Activated T-helper 9 cell treated with anti-CD3 and anti-CD28 coated beads, Interleukin-2, amount 50 U/mL, for 16 hours (primary cell): Measurements from ENCODE around the gene SSU72.
"Not testable (repeated sequence)": the region's sequence is repeated elsewhere in the genome, so short reads cannot be mapped to it uniquely, and the experiment has no call there.

Experiments used
- DNase-seq: peaks from one replicate; pipeline ENCODE4 v3.0.0-alpha.2; 2020; ENCODE audit warnings: low read depth

SSU72 gene

DNA sequence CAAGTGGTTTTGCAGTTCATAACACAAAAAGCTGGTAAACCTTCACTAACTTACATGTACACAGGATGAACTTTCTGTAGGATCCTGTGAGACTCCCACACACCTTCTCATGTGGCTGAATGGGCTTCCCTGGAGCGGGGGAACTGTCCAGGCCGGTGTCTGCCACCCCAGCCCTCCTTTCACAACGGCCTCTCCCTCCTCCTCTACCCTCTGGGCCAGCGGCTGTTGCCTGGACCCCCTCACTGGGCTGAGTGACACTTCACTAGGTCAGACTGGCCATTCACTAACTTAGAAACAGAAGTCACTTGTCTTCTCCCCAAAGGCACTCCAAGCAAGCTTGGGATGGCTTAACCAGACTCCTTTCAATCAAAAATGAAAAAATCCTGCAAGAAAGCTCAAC lies 16.1 kb downstream of the SSU72 start:
- DNase-seq, result no peak

DNA sequence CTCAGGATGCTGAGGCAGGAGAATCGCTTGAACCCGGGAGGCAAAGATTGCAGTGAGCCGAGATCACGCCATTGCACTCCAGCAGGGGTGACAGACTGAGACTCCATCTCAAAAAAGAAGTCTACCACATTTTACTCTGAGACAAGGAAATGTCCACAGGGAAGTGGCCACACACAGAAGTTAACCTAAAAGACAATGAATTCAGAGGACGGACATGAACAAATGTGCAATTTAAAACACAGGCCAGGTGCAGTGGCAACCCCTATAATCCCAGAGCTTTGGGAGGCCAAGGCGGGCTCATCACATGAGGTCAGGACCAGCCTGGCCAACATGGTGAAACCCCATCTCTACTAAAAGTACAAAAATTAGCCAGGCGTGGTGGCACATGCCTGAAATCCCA lies 17.0 kb downstream of the SSU72 start:
- DNase-seq, result not testable (repeated sequence)

DNA sequence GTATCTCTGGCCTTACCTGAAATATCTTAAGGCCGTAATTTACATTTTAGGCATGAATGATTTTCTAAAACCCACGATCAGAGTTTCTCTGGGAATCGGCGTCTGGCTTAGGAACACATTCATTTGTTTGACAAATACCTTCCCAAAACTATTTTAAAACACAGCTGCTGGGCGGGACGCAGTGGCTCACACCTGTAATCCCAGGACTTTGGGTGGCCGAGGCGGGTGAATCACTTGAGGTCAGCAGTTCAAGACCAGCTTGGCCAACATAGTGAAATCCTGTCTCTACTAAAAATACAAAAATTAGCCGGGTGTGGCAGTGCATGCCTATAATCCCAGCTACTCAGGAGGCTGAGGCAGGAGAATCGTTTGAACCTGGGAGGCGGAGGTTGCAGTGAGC lies 17.7 kb downstream of the SSU72 start:
- DNase-seq, result not testable (repeated sequence)

DNA sequence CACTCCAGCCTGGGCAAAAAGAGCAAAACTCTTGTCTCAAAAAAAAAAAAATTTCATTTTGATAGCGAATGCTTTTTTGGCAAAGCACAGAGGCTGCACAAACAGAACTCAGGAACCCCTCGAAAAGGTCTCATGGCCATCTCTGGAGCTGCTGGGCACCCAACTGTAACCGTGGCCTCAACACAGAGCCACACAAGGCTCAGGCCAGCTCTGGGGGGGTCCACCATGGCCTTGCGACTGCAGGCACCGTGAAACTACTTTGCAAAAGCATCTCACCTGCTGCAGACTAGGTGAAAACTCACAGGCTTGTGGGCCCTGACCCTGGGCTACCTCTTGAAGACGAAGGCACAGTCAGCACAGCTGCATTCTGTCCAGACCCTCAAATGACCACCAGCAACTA lies 18.2 kb downstream of the SSU72 start:
- DNase-seq, result no peak

DNA sequence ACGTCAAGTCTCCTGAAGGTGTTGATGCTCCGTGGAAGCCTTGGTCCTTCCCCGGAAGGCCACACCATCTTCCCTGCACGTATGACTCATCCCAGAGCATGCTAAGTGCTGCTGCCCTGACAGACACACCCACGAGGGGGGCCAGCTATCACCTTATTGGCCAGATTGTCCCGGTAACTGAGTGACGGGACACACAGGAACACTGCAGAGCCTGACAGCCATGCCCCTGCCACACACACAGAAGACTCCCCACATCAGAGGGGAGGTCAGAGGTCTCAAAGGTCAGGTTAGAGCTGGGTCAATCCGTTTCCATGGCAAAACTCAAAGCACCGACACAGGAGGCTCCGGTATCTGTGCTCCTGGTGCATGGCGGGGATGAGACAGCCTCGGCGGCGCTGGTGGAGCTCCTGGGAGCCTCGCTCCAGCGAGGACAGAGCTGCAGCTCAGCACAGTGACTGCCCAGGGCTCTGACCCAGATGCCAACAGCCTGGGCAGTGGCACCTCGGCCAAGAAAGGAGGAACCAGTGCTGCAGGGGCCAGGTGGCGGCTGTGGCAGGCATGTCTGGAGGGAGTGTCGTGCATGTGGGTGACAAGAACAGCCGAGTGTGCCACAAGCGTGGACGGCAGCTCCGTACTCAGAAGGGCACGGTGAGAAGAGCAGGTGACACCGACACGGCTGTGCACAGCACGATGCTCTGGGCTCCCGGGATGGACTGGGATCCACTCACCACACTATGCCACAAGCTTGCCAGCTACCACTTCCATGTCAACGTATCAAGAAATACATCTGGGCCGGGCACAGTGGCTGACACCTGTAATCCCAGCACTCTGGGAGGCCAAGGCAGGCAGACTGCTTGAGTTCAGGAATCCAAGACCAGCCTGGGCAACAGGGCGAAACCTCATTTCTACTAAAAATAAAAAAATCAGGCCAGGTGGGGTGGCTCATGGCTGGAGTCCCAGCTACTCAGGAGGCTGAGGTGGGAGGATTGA lies 19.4 kb downstream of the SSU72 start:
- no peak for DNase-seq

DNA sequence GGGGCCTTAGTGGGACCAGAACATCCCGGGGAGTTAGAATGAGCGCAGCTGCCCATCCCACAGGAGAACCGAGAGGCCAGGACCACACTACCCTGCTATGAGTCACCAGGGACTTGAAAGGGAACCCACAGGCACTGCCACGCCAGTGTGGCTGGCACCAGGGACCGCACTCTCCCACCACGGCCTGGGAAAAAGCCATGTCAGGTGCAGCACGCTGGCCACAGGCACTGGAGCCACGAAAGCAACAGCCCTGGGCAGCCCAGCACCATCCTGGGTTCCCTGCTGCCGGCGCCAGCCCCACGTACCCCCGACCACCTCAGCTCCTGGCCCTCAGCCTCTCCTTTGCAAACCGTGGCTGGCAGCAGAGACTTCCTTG lies 20.1 kb downstream of the SSU72 start:
- DNase-seq, result no peak

DNA sequence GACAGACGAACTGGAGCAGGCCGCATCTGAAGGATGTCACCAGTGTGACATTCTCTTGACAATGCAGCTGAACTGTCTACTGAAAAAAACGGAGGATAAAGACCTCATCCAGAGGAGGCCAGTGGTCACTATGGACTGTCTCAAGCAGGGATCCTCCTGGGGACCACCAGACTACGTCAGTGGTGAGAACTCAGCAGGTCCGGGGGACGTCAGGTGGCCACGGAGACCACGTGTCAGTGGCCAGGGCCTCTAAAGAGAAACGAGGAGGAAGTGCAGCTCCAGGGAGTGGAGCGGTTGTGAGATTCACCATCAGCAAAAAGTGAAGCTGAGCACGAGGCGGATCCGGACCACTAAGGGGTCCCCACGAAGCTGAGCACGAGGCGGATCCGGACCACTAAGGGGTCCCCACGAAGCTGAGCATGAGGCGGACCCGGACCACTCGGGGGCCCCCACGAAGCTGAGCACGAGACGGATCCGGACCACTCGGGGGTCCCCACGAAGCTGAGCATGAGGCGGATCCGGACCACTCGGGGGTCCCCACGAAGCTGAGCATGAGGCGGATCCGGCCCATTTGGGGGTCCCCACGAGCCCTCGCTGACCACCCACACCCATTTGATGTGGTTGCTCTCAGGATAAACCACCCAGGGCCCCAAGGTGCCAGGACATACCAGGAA lies 20.7 kb downstream of the SSU72 start:
- no peak for DNase-seq

DNA sequence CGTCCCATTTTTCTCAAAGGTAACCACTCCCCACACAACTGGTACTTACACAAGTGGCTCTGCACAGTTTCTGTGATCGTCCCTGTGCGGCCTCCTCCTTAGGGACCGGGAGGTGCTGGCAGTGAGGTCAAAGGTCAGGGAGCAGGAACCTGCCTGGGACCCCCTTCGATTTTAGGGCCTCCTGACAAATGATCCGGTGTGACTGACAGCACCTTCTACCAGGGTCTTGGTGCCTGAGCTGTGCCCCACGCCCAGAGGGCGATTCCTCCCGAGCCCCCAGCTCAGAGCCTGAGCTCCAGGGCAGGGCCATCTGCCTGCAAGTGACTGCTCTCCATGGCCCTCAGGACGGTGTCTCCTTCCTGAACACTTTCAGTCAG lies 22.4 kb downstream of the SSU72 start:
- DNase-seq, result no peak

DNA sequence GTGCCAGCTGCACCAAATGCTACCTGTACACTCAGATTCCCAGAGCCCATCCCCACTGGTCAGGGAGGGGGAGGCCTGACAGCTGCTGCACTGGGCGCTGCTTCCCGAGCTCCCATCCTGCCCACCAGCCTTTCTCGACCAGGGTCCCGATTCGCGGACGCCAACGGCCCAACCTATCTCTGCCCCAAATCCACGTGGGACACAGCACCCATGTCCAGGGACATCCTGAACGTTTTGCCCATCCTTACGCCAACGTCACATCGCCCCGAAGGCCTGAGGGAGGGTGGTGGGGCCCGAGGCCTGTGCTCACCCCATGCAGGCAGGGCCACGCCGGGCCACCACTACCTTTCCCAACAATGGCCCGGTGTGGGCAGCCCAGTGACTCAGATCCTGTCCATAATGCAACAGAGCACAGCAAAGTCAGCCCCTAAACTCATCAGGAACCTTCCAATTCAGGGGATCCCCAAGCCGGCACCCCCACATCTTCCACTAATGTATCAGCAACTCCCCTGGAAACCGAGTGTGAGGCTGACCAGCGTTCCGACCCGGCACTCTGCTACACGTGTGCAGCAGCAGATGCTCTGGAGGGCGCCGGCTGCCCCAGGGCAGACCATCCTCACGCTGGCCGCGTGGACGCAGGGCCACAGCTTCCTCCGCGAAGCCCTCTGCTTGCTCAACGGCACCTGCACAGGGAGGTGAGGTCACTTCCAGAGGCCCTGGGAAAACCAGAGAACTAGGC lies 23.0 kb downstream of the SSU72 start:
- DNase-seq, result no peak

DNA sequence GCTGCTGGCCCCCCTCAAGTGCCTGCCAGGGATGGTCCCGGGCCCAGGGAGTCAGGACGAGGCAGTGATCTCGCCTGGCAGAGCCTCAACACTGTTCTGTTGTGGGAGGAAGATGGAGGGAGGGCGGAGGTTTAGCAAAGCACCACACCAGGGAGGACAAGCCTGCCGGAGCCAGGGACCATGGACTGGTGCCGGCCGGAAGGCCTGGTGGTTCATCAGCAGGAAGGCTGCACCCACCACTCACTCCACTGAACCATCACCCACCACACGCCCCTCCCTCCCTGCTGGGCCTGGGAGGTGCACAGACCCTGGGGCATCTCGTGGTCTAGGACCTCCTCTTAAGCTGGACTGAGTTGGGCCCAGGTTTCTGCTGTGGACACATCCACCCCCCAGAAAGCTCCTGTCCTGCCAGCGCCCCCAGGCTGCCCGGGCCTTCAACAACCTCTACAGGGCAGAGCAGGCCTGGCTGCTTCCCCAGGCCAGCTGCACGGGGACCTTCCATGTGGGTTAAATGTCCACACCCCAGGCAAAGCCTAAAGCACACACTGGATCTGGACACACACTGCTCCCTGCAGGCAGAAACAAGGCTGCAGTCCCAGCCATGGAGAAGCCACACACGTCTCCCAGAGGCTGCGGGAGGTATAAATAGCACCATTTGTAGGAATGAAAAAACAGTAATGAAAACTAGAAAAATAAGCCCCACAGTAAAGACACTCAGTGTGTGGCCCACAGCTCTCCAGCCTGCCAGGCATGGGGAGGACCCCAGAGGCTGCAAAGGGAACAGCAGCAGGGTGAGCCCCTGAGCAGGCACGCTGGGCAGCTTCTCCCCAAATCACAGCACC lies 23.9 kb downstream of the SSU72 start:
- no peak for DNase-seq

DNA sequence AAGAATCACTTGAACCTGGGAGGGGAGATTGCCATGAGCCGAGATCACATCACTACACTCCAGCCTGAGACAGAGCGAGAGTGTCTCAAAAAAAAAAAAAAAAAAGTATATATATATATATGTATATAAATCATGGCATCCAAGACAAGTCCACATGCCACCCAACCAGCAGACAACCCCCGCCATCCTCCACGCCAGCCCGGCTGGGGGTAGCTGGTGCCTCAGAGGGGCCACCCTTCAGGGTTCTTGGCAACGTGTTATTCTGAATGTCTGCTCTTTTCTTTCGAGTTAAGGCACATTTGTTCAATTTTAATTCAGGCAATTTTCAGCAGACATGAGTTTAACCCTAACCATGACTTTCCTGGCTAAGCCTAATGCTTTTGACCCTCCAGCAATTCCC lies 24.6 kb downstream of the SSU72 start:
- no peak for DNase-seq

DNA sequence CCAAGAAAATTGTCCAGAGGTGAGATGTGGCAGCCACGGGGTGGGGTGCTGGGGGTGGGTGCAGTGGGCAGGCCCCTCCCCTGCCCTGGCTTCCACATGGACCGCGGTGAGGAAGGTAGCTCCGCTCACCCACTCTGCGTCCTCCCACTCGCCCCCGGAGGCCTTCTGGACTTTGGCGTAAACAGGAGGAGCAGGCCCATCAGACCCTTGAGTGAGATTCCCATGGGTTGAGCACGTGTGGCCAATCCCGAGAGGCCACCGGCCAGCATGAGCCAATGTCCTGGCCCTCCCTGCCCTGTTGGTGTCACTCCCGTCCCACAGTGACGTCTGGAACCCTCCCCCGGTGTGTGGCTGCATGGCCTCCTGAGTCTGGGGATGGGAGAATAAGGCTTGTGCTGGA lies 26.1 kb downstream of the SSU72 start:
- DNase-seq, result no peak

DNA sequence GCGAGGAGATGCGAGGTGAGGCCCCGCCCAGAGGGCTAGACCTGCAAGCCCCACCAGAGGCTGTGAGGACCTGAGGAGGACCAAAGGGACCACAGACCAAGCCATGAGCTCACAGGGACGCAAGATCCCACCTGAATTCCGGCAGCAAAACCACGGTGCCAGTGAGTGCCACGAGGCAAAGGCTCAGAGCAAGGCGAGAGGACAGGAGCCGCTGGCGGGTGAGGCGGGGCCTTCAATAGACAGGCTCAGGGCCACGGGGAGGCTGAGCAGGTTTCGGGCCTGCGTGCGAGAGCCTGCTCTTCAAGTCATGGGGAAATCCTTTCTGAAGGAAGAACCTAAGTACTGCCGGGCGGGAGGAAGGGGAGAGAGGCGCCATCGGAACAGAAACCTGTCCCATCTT lies 27.2 kb downstream of the SSU72 start:
- DNase-seq, result no peak

DNA sequence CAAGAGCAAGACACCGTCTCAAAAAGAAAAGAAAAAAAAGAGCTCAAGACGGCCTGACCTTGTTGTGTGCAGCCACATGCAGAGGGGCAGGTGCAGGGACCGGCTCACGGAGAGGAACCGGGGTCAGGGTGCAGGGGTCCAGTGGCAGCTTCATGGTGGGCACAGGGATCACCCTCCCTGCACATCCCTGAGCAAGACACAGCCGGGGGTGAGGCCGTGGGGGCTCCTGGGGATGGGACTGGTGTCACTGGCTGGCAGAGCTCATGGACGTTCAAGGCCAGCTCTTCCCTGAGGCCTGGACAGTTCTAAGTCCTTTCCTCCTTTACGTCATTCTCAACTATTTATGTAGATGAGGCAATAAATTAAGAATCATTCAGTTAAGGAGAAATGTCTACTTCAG lies 27.7 kb downstream of the SSU72 start:
- no peak for DNase-seq

DNA sequence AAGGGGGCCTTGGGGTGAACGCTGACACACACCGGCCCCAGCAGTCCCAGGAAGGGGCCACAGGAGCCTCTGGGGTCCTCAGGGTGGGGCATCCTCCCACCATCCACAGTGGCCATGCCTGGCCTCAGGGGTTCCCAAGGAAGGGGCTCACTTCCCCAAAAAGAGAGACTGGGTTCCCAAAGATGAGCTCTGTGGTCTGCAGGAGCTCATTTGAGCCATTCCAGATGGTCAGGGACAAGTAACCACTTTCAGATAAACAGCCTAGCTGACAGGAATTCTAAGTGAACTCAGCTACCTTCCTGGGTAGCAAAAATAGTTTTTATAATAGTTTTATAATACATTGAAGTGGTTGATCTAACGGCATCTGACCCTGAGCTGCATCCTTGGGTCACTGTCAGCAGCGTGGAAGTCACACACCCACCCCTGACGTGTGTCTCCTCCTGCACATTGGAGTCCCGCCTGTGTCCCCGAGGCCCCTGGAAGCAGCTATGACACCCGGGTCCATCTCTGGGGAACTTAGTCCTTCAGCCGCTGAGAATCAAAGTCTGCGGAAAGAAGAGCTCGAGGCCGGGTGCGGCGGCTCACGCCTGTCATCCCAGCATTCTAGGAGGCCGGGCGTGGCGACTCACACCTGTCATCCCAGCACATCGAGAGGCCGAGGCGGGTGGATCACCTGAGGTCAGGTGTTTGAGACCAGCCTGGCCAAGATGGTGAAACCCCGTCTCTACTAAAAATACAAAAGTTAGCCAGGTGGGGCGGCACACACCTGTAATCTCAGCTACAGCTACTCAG lies 28.5 kb downstream of the SSU72 start:
- no peak for DNase-seq

DNA sequence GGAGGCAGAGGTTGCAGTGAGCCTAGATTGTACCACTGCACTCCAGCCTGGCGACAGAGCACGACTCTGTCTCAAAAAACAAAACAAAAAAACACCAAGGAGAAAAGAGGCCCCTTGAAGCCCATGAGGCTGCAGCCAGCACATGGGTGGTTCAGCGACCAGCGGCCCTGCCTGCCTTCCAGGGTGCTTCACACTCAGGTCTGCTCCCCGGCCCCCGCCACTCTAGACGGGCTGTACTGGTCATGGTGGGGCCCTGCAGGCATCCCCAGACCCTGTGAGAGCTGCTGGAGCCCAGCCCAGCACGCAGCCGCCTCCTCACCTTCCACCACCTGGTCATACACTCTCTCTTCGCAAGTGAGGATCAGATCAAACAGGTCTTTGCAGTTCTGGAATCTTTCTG lies 30.1 kb downstream of the SSU72 start:
- DNase-seq, result no peak

DNA sequence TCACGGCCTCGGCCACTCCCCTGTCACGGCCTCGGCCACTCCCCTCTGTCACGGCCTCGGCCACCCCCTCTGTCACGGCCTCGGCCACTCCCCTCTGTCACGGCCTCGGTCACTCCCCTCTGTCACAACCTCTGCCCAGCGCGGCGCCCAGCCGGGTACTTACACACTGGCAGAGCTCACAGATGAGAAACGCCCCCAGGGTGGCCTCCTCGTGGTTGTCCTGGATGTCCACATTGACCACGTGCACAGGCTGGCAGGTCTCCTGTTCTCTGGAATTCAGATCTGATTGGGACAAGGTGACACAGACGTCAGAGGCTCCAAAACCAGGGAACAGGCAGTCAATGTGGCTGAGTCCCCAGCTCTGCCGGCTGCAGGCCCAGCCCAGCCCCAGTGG lies 31.0 kb downstream of the SSU72 start:
- no peak for DNase-seq

DNA sequence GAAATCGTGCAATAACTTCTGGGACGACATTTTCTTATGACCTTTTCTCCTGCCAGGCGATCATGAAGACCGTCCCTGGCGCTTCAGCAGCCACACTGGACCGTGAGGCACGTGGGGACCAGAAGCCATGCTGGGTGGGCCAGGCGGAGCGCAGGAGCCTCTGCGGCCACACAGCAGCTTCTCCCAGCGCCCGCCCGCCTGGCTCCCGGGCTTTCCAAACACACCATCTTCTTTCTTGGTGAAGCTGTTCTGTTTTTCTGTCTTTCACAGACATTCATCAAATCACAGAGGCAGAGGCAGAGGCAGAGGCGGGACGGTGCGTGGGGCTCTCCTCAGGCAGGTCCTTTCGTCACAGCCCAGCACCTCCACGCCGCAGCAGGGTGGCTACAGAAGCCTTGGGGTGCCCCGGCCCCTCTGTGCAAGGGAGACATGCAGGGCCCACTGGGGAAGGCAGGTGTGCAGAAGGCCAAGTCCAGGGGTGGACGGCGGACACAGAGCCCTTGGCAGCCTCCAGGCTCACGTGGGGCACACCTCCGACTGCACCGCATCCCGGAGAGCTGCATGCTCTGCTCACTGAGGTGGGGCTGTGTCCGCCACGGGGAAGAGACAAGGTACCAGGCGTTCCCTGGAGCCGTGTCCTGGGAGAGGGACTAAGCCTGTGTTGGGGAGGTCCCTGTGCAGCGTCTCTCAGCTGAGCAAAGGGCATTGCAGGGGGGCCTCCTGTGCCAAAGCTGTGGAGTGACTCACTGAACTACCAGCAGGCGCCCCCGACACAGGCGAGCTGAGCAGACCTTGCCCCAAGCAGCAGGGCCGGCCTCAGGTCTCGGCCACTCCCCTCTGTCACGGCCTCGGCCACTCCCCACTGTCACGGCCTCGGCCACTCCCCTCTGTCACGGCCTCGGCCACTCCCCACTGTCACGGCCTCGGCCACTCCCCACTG lies 31.6 kb downstream of the SSU72 start:
- DNase-seq, result no peak

DNA sequence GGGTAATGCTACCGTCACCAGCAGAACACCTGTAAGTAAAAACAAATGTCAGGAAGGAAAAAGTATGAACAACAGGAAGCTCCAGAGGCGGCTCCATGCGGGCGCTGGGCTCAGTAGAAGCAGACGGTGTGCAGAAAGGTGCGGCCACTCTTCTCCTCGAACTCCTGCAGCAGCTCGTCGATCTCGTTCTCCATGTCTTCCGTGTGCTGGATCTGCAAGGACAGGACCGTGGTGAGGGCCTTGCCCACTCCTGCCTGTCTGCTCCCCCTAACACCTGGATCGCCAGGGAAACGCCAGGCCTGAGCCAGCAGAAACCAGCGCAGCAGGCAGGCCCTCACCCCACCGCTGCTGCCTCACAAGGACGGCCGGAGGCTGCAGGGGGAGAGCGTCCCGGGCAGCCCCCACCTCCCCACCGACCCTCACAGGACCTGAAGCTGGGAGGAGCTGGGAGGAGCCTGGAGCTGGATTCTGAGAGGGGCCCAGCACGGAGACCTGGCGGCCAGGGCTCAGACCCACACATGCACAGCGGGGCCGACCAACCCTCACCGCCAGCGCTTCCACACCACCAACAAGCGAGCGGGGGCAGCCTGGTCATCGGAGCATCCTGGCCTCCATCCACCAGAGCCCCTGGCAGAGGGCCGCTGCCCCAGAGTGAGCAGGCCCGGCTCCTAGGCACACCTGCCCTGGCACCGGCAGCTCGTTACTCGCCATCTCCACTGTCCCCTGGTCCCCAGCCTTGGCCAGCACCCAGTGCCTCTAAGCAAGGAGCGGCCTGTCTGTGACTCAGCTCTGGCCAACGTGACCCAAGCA lies 32.5 kb downstream of the SSU72 start:
- DNase-seq, result no peak
